Mesenchymal stem cell (in vitro differentiated cells and primary cell): Measurements from ENCODE around the gene FRRS1L.

Experiments
- DNase-seq: peaks from one replicate; pipeline ENCODE4 v3.0.0-alpha.2; 2013
- H2AFZ ChIP-seq: one replicate; pipeline ENCODE4 v1.6.1; 2013; ENCODE audit warnings: low read depth, mild to moderate bottlenecking, control low read depth, inconsistent platforms, low read length, moderate library complexity
- H2AK5ac ChIP-seq: 2 replicates; pipeline ENCODE4 v1.6.1; 2013; ENCODE audit warnings: low read length, moderate library complexity, mild to moderate bottlenecking, inconsistent platforms; ENCODE audit not compliant: severe bottlenecking
- H2BK120ac ChIP-seq: one replicate; pipeline ENCODE4 v1.6.1; 2013; ENCODE audit warnings: low read depth, mild to moderate bottlenecking, inconsistent platforms, low read length, moderate library complexity
- H2BK12ac ChIP-seq, 2 experiments: one replicate each; pipeline ENCODE4 v1.6.1; 2013; ENCODE audit warnings: inconsistent platforms in 2 of 2, low read length in 2 of 2, mild to moderate bottlenecking in 2 of 2, moderate library complexity in 2 of 2, control low read depth in 1 of 2
- H2BK15ac ChIP-seq: one replicate; pipeline ENCODE4 v1.6.1; 2013; ENCODE audit warnings: mild to moderate bottlenecking, low read depth, inconsistent platforms; ENCODE audit not compliant: poor library complexity, severe bottlenecking
- H2BK5ac ChIP-seq: 2 replicates; pipeline ENCODE4 v1.6.1; 2013; ENCODE audit warnings: low read depth, mild to moderate bottlenecking, low read length, control low read depth, inconsistent platforms; ENCODE audit not compliant: poor library complexity, severe bottlenecking
- H3K14ac ChIP-seq, 2 experiments: one replicate each; pipeline ENCODE4 v1.6.1; 2013; ENCODE audit warnings: inconsistent platforms in 2 of 2, low read length in 2 of 2, control low read depth in 1 of 2, mild to moderate bottlenecking in 1 of 2, moderate library complexity in 1 of 2
- H3K18ac ChIP-seq, 2 experiments: one replicate each; pipeline ENCODE4 v1.6.1; 2013; ENCODE audit warnings: inconsistent platforms in 2 of 2, low read length in 2 of 2, control low read depth in 1 of 2, low read depth in 1 of 2, mild to moderate bottlenecking in 1 of 2
- H3K23ac ChIP-seq, 2 experiments: one replicate each; pipeline ENCODE4 v1.6.1; 2013; ENCODE audit warnings: inconsistent platforms in 2 of 2, low read length in 2 of 2, mild to moderate bottlenecking in 2 of 2, moderate library complexity in 2 of 2, control low read depth in 1 of 2
- H3K27ac ChIP-seq: 2 replicates; pipeline ENCODE4 v1.5.1; 2013; ENCODE audit warnings: mild to moderate bottlenecking, moderate library complexity, low read length, control low read depth, inconsistent platforms; ENCODE audit not compliant: poor library complexity, severe bottlenecking
- H3K27me3 ChIP-seq, 2 experiments: 2 replicates each; pipeline versions ENCODE4 v1.6.1 to v1.7.0; 2013; ENCODE audit warnings: low read length in 2 of 2, mild to moderate bottlenecking in 2 of 2, moderate library complexity in 2 of 2, control low read depth in 1 of 2, inconsistent platforms in 1 of 2; ENCODE audit not compliant: control insufficient read depth in 1 of 2, insufficient read depth in 1 of 2
- H3K36me3 ChIP-seq, 2 experiments: 2 replicates each; pipeline versions ENCODE4 v1.6.1 to v1.7.0; 2013; ENCODE audit warnings: low read length in 2 of 2, control low read depth in 1 of 2, inconsistent platforms in 1 of 2, low read depth in 1 of 2, mild to moderate bottlenecking in 1 of 2; ENCODE audit not compliant: insufficient read depth in 2 of 2, control insufficient read depth in 1 of 2
- H3K4ac ChIP-seq, 2 experiments: one replicate each; pipeline ENCODE4 v1.6.1; 2013; ENCODE audit warnings: inconsistent platforms in 2 of 2, low read length in 2 of 2, mild to moderate bottlenecking in 2 of 2, moderate library complexity in 2 of 2, control low read depth in 1 of 2, low read depth in 1 of 2
- H3K4me1 ChIP-seq: 2 replicates; pipeline ENCODE4 v1.6.1; 2013; ENCODE audit warnings: low read depth, low read length, control low read depth; ENCODE audit not compliant: control insufficient read depth, insufficient read depth
- H3K4me2 ChIP-seq: 2 replicates; pipeline ENCODE4 v1.6.1; 2013; ENCODE audit warnings: low read length, mild to moderate bottlenecking, inconsistent platforms; ENCODE audit not compliant: poor library complexity, severe bottlenecking
- H3K4me3 ChIP-seq, 2 experiments: 2 replicates each; pipeline versions ENCODE4 v1.5.1 to v1.7.0; 2013; ENCODE audit warnings: low read length in 2 of 2, mild to moderate bottlenecking in 2 of 2, control low read depth in 1 of 2, low read depth in 1 of 2; ENCODE audit not compliant: insufficient read depth in 1 of 2
- H3K79me1 ChIP-seq: replicated peaks from 2 replicates; pipeline ENCODE4 v1.6.1; 2013; ENCODE audit warnings: mild to moderate bottlenecking, control low read depth, low read length, inconsistent platforms; ENCODE audit not compliant: poor library complexity, severe bottlenecking
- H3K9ac ChIP-seq: 2 replicates; pipeline ENCODE4 v1.7.0; 2013; ENCODE audit warnings: mild to moderate bottlenecking, low read length, moderate library complexity
- H3K9me3 ChIP-seq: 2 replicates; pipeline ENCODE4 v1.7.0; 2013; ENCODE audit warnings: mild to moderate bottlenecking, low read length; ENCODE audit not compliant: control insufficient read depth
- H4K8ac ChIP-seq: one replicate; pipeline ENCODE4 v1.6.1; 2013; ENCODE audit warnings: inconsistent platforms, mild to moderate bottlenecking, low read length, moderate library complexity
- H4K91ac ChIP-seq: one replicate; pipeline ENCODE4 v1.6.1; 2013; ENCODE audit warnings: mild to moderate bottlenecking, low read length, inconsistent platforms
- WGBS: methylation state at CpG from one replicate; pipeline ENCODE4 v1.1.7; 2013; ENCODE audit warnings: mixed read lengths; 5-methylcytosine and 5-hydroxymethylcytosine counted together

FRRS1L gene

DNA sequence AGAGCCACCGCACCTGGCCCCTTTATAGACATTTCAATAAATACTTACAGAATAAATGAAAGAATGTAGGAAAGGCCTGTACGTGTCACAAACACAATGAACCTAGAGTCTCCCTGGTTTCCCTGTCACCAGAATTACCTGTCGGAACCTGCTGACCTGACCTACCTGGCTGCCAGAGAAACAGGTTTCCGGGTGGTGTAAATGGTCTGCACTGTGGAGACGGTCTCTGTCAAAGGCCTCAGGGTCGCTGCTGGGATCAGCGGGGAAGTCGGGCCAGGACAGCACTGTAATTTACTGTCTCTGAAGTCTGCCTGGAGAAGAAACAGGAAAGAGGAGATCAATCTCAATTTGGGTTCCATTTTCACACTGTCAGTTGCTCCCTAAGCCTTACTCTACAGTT is 9.3 kb upstream of the FRRS1L start:
- Histone ChIP-seq H3K4me2 (no peak overlapping the region), H3K9ac (no peak overlapping the region), H3K27me3 (peaks cover 9 to 29% of the 10 kb centered on the region in 2 experiments), H2BK5ac (no peak overlapping the region), H3K18ac (no peak overlapping the region), H3K27ac (no peak overlapping the region), H3K79me1 (no peaks in the 10 kb centered on the region), H3K14ac (no peak overlapping the region), H3K36me3 (no peaks in the 10 kb centered on the region), H2AK5ac (no peak overlapping the region), H2AFZ (peak overlapping the region; percentile 27), H2BK15ac (no peak overlapping the region), H3K23ac (no peak overlapping the region), H3K9me3 (no peaks in the 10 kb centered on the region), H3K4me1 (no peaks in the 10 kb centered on the region), H3K4me3 (no peak overlapping the region), H4K91ac (no peak overlapping the region), H2BK120ac (no peak overlapping the region), H2BK12ac (no peak overlapping the region), H4K8ac (no peak overlapping the region), H3K4ac (no peak overlapping the region)
- 68% methylated on average over 7 of the region's 8 CpGs for WGBS
- DNase-seq, result no peak

DNA sequence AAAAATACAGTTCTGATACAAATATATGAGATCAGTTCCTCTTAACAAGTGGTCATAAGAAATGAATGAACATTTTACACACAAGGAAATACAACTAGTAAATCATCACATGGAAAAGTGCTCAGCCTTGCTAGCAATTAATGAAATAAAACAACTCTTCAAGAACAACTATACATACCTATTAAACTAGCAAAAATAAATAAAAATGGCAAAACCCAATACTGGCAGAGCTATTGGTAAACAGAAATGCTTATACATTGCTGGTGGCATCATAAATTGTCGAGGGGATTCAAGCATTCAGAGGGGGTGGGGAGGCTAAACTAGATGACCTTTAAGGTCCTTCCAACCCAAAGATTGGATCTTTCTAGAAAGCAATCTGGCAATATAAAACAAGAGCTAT is 5.9 kb upstream of the FRRS1L start:
- Histone ChIP-seq H2BK15ac (no peak overlapping the region), H2AK5ac (no peak overlapping the region), H3K4me3 (no peak overlapping the region), H4K8ac (no peak overlapping the region), H3K9me3 (no peaks in the 10 kb centered on the region), H3K27ac (no peak overlapping the region), H2AFZ (no peak overlapping the region), H3K23ac (no peak overlapping the region), H2BK120ac (no peak overlapping the region), H3K36me3 (no peaks in the 10 kb centered on the region), H3K27me3 (peaks cover 9 to 10% of the 10 kb centered on the region in 2 experiments), H2BK12ac (no peak overlapping the region), H3K4me2 (no peak overlapping the region), H3K4me1 (no peaks in the 10 kb centered on the region), H3K18ac (no peak overlapping the region), H3K4ac (no peak overlapping the region), H4K91ac (no peak overlapping the region), H2BK5ac (no peak overlapping the region), H3K14ac (no peak overlapping the region), H3K79me1 (no peaks in the 10 kb centered on the region), H3K9ac (no peak overlapping the region)
- no peak for DNase-seq
- WGBS, result 80% methylated on average over 1 of the region's 1 CpG

GRCh38 chr9:109171926-109172325 is 4.9 kb upstream of the FRRS1L start:
- Histone ChIP-seq H3K9me3 (no peaks in the 10 kb centered on the region), H3K36me3 (no peaks in the 10 kb centered on the region), H3K4ac (no peak overlapping the region), H3K4me3 (no peak overlapping the region), H3K14ac (no peak overlapping the region), H3K4me2 (no peak overlapping the region), H2AFZ (no peak overlapping the region), H2BK12ac (no peak overlapping the region), H2AK5ac (no peak overlapping the region), H2BK5ac (no peak overlapping the region), H4K91ac (no peak overlapping the region), H3K23ac (no peak overlapping the region), H4K8ac (no peak overlapping the region), H3K18ac (no peak overlapping the region), H2BK15ac (no peak overlapping the region), H3K27ac (no peak overlapping the region), H3K27me3 (peaks cover 17 to 19% of the 10 kb centered on the region in 2 experiments), H3K4me1 (peaks cover 3% of the 10 kb centered on the region), H3K79me1 (no peaks in the 10 kb centered on the region), H3K9ac (no peak overlapping the region), H2BK120ac (no peak overlapping the region)
- DNase-seq, result no peak
- 86% methylated on average over 3 of the region's 3 CpGs for WGBS

DNA sequence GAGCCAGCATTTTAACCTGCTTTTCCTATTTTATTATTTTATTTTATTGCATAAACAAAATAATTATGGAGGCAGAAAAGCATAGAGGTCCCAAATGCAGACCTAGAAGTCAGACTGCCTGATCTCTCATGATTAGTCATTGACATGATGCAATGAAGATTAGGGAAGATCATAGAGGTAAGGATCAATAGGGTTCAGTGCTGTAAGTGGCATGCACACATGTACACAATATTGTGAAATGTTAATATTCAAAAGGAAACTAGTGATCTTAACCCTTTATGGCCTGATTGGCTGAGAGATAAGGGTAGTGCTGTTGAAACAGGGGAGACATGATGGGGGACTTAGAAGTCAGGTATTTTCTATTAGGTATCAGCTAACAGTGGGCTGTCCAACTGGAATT is 1.1 kb upstream of the FRRS1L start:
- DNase-seq, result no peak
- Histone ChIP-seq H3K27ac (no peak overlapping the region), H3K4me1 (peaks cover 3% of the 10 kb centered on the region), H4K91ac (no peak overlapping the region), H3K4me3 (no peak overlapping the region), H3K4me2 (no peak overlapping the region), H2AK5ac (no peak overlapping the region), H2BK12ac (no peak overlapping the region), H2BK120ac (no peak overlapping the region), H3K79me1 (no peaks in the 10 kb centered on the region), H3K9me3 (peaks cover 11% of the 10 kb centered on the region), H3K27me3 (peaks cover 32 to 49% of the 10 kb centered on the region in 2 experiments), H3K14ac (no peak overlapping the region), H3K23ac (no peak overlapping the region), H3K9ac (no peak overlapping the region), H2BK15ac (no peak overlapping the region), H3K4ac (no peak overlapping the region), H3K36me3 (no peaks in the 10 kb centered on the region), H2AFZ (no peak overlapping the region), H3K18ac (no peak overlapping the region), H4K8ac (no peak overlapping the region), H2BK5ac (no peak overlapping the region)
